GM21528 (cell line): ENCODE results near the gene B3GNT3.
"Not testable (repeated sequence)": the region's sequence is repeated elsewhere in the genome, so short reads cannot be mapped to it uniquely, and the experiment has no call there.

Experiments used
- ATAC-seq: cut with Tn5 transposase; IDR thresholded peaks from one replicate; pipeline ENCODE4 v1.9.1; 2021; ENCODE audit warnings: mild to moderate bottlenecking, moderate library complexity; ENCODE audit not compliant: unreplicated experiment, low FRiP score

The B3GNT3 gene

GRCh38 chr19:17796013-17796837 is 1.3 kb downstream of the B3GNT3 start:
- ATAC-seq, result no peak

GRCh38 chr19:17796838-17797423 is 2.0 kb downstream of the B3GNT3 start:
- no peak for ATAC-seq

GRCh38 chr19:17797424-17798201 is 2.7 kb downstream of the B3GNT3 start:
- ATAC-seq, result no peak

- not testable (repeated sequence) for ATAC-seq
Observed at GRCh38 chr19:17798599-17798998, 3.7 kb downstream of the B3GNT3 start.

- no peak for ATAC-seq
Observed at GRCh38 chr19:17802137-17802858, 7.4 kb downstream of the B3GNT3 start.

GRCh38 chr19:17803264-17803896 is 8.4 kb downstream of the B3GNT3 start:
- no peak for ATAC-seq

- no peak for ATAC-seq
Observed at GRCh38 chr19:17805427-17805826, 10.5 kb downstream of the B3GNT3 start.

- ATAC-seq, result no peak
Observed at GRCh38 chr19:17806945-17807344, 12.0 kb downstream of the B3GNT3 start.

- ATAC-seq, result no peak
Observed at GRCh38 chr19:17807731-17808316, 12.9 kb downstream of the B3GNT3 start.

GRCh38 chr19:17811103-17811502 is 16.2 kb downstream of the B3GNT3 start:
- no peak for ATAC-seq

GRCh38 chr19:17811681-17812080 is 16.7 kb downstream of the B3GNT3 start:
- no peak for ATAC-seq

GRCh38 chr19:17812099-17812498 is 17.2 kb downstream of the B3GNT3 start:
- ATAC-seq, result no peak

GRCh38 chr19:17817668-17818363 is 22.9 kb downstream of the B3GNT3 start:
- no peak for ATAC-seq

GRCh38 chr19:17821190-17821589 is 26.3 kb downstream of the B3GNT3 start, which contains the start of gene INSL3:
Gene INSL3 (minus strand): TSS chr19:17821519. CDS start chr19:17821506, 13 bp downstream.
- no peak for ATAC-seq

GRCh38 chr19:17824339-17824738 is 29.4 kb downstream of the B3GNT3 start:
- ATAC-seq, result no peak

GRCh38 chr19:17826508-17827056 is 31.6 kb downstream of the B3GNT3 start:
- no peak for ATAC-seq

GRCh38 chr19:17829855-17830566 is 35.1 kb downstream of the B3GNT3 start:
- ATAC-seq, result no peak
